Memory B cell (primary cell): Measurements from ENCODE around the gene AP1M1.

Experiments used
- ATAC-seq: fragments of 150-1000 bp; cut with Tn5 transposase; 2 replicates; pipeline ENCODE4 v1.10.0; 2021; ENCODE audit warnings: low read depth, mild to moderate bottlenecking, moderate library complexity
- DNase-seq, 2 donors: peaks; one replicate each; pipeline ENCODE4 v3.0.0; 2022; ENCODE audit warnings: low spot score in 2 of 2
- H3K27ac Mint-ChIP-seq: one replicate; pipeline ENCODE4 v1.8.0; 2022; ENCODE audit warnings: mild to moderate bottlenecking, moderate library complexity, mixed read lengths
- H3K27me3 Mint-ChIP-seq: one replicate; pipeline ENCODE4 v1.8.0; 2022; ENCODE audit warnings: mixed read lengths
- H3K36me3 Mint-ChIP-seq: one replicate; pipeline ENCODE4 v1.8.0; 2022; ENCODE audit warnings: mild to moderate bottlenecking, mixed read lengths
- H3K4me1 Mint-ChIP-seq: one replicate; pipeline ENCODE4 v1.8.0; 2022; ENCODE audit warnings: mixed read lengths
- H3K4me3 Mint-ChIP-seq: one replicate; pipeline ENCODE4 v1.8.0; 2022; ENCODE audit warnings: mild to moderate bottlenecking, moderate library complexity, mixed read lengths
- H3K9me3 Mint-ChIP-seq: one replicate; pipeline ENCODE4 v1.8.0; 2022; ENCODE audit warnings: mixed read lengths

The AP1M1 gene

GRCh38 chr19:16288544-16288943 lies 90.8 kb downstream of the AP1M1 start:
- H3K27me3 Mint-ChIP-seq: peaks cover 4% of the 10 kb centered on the region
- ATAC-seq: no peak
- no peak for DNase-seq
- H3K4me1 Mint-ChIP-seq: peaks cover 17% of the 10 kb centered on the region
- H3K36me3 Mint-ChIP-seq: no peaks in the 10 kb centered on the region
- no peak overlapping the region for H3K4me3 Mint-ChIP-seq
- H3K9me3 Mint-ChIP-seq: no peaks in the 10 kb centered on the region
- no peak overlapping the region for H3K27ac Mint-ChIP-seq

GRCh38 chr19:16289594-16289993 lies 91.9 kb downstream of the AP1M1 start:
- ATAC-seq (no peak), DNase-seq (no peak)
- Mint-ChIP-seq H3K9me3 (no peaks in the 10 kb centered on the region), H3K27me3 (peaks cover 4% of the 10 kb centered on the region), H3K27ac (no peak overlapping the region), H3K4me1 (peaks cover 11% of the 10 kb centered on the region), H3K4me3 (no peak overlapping the region), H3K36me3 (no peaks in the 10 kb centered on the region)

GRCh38 chr19:16290692-16291091 lies 93.0 kb downstream of the AP1M1 start:
- Mint-ChIP-seq H3K9me3 (no peaks in the 10 kb centered on the region), H3K4me3 (no peak overlapping the region), H3K27me3 (peaks cover 4% of the 10 kb centered on the region), H3K36me3 (no peaks in the 10 kb centered on the region), H3K27ac (no peak overlapping the region), H3K4me1 (peaks cover 6% of the 10 kb centered on the region)
- DNase-seq (no peak), ATAC-seq (no peak)

GRCh38 chr19:16293118-16294091 lies 95.7 kb downstream of the AP1M1 start:
- no peak for ATAC-seq
- H3K4me3 Mint-ChIP-seq: no peak overlapping the region
- no peaks in the 10 kb centered on the region for H3K27me3 Mint-ChIP-seq
- H3K36me3 Mint-ChIP-seq: no peaks in the 10 kb centered on the region
- H3K9me3 Mint-ChIP-seq: peaks cover under 1% of the 10 kb centered on the region
- H3K4me1 Mint-ChIP-seq: peaks cover 2% of the 10 kb centered on the region
- no peak for DNase-seq
- H3K27ac Mint-ChIP-seq: no peak overlapping the region

- ATAC-seq (no peak), DNase-seq (no peak)
- H3K4me1 Mint-ChIP-seq: peaks cover 2% of the 10 kb centered on the region
- no peaks in the 10 kb centered on the region for H3K36me3 Mint-ChIP-seq
- peaks cover 2% of the 10 kb centered on the region for H3K9me3 Mint-ChIP-seq
- H3K27me3 Mint-ChIP-seq: no peaks in the 10 kb centered on the region
- H3K4me3 Mint-ChIP-seq: no peak overlapping the region
- H3K27ac Mint-ChIP-seq: no peak overlapping the region
Observed at GRCh38 chr19:16295057-16295456, 97.3 kb downstream of the AP1M1 start.
